Measurements from ENCODE around the gene VAC14. TPM values are rescaled to one million over a fixed set of nuclear protein-coding genes. Genes with fewer than 3 reads are reported as not detected.

VAC14 gene
- total RNA-seq, 2 experiments from 2014 or later = 23.0 to 23.6 TPM

DNA sequence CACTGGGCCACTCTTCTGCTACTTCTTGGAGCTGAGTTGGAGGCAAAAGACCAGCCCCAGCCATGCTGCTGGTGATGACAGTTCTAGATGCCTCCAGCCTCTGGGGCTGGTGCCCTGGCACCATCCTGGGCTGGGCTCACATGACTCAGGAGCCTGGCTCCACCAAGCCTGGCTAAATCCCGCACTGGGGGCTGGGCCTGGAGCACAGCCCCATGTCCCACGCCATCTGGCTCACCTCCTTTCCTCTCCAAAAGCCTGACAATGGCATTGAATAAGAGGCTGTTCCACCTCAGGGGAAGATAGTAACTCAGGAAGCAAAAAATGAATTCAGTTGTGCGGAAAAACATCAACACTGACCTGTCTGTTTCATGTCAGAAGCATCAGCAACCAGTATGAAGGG is 70.0 kb downstream of the VAC14 start:
- peaks cover 51% of the 10 kb centered on the region for H3K36me3 Mint-ChIP-seq (ENCODE audit: low read depth)
- H3K4me3 ChIP-seq (ENCODE audit: low read length) = no peak overlapping the region
- peaks cover 16% of the 10 kb centered on the region for H3K4me1 Mint-ChIP-seq (ENCODE audit: low read depth)
- no peak overlapping the region for H3K27ac ChIP-seq (ENCODE audit: low read depth in 1 of 2, low read length in 2 of 2)
- TF ChIP-seq, protein P1, sequence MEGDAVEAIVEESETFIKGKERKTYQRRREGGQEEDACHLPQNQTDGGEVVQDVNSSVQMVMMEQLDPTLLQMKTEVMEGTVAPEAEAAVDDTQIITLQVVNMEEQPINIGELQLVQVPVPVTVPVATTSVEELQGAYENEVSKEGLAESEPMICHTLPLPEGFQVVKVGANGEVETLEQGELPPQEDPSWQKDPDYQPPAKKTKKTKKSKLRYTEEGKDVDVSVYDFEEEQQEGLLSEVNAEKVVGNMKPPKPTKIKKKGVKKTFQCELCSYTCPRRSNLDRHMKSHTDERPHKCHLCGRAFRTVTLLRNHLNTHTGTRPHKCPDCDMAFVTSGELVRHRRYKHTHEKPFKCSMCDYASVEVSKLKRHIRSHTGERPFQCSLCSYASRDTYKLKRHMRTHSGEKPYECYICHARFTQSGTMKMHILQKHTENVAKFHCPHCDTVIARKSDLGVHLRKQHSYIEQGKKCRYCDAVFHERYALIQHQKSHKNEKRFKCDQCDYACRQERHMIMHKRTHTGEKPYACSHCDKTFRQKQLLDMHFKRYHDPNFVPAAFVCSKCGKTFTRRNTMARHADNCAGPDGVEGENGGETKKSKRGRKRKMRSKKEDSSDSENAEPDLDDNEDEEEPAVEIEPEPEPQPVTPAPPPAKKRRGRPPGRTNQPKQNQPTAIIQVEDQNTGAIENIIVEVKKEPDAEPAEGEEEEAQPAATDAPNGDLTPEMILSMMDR (IDR thresholded peaks at IDR 0.05) = no peak
- DNase-seq (no peak), ATAC-seq (ENCODE audit: poor library complexity) (no peak)
- POLR2A ChIA-PET = no interaction called here
- H3K36me3 ChIP-seq (ENCODE audit: insufficient read depth, low read length) = peaks cover 42% of the 10 kb centered on the region
- no peaks in the 10 kb centered on the region for H3K27me3 Mint-ChIP-seq
- CTCF ChIA-PET = no interaction called here
- no peaks in the 10 kb centered on the region for H3K27me3 ChIP-seq (ENCODE audit: control insufficient read depth in 1 of 2, insufficient read depth in 2 of 2, low read length in 2 of 2)
- no peak overlapping the region for H3K27ac Mint-ChIP-seq
- no peaks in the 10 kb centered on the region for H3K9me3 Mint-ChIP-seq
- H3K9me3 ChIP-seq (ENCODE audit: control insufficient read depth in 1 of 2, insufficient read depth in 1 of 2, low read length in 2 of 2) = no peaks in the 10 kb centered on the region
- peaks cover 7% of the 10 kb centered on the region for H3K4me1 ChIP-seq (ENCODE audit: insufficient read depth, low read length)
- intact Hi-C loops (cut with DNase I, micrococcal nuclease) = no loop called here
- H3K4me3 Mint-ChIP-seq = no peak overlapping the region

DNA sequence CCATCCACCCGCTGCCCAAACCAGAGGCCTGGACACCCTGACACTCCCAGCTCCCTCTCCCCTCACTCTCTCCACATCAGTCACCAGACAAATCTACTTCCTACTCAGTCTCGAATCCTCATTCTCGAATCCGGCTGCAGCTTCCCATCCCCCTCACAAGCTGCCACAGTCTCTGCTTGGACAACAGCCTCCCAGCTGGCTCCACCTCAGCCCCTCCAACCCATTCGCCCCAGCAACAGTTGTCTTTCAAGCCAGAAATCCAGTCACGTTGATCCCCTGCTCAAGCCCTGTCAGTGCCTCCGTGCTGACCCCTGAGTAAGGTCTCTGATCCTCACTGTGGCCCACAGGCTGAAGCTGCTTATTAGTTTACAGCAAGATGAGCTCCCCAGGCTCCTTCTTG is 70.9 kb downstream of the VAC14 start:
- ChIA-PET CTCF (no interaction called here), POLR2A (no interaction called here)
- H3K27ac Mint-ChIP-seq = no peak overlapping the region

DNA sequence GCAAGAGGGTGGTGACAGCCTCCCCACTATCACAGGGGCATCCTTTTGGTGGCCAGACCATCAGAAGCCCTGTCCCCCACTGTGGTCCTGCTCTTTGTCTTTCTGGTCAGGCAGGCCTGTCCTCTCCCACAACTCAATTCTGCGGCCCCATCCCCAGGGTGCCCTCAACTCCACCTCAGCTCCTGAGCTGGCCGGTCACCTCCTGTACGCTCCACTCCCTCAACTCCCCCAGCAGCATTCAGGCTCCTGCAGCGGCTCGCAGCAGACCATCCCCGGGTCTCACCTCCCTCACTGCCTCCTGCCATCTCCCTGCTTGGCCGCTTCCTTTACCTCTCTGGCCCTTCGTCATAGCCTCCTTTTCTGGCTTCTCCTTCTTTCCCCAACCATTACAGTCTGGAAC is 71.7 kb downstream of the VAC14 start:
- ChIA-PET CTCF (no interaction called here), POLR2A (no interaction called here)
- no peaks in the 10 kb centered on the region for H3K4me1 Mint-ChIP-seq (ENCODE audit: low read depth)
- ATAC-seq (ENCODE audit: poor library complexity) (no peak), DNase-seq (no peak)
- H3K27me3 Mint-ChIP-seq = no peaks in the 10 kb centered on the region
- H3K27ac ChIP-seq (ENCODE audit: low read depth in 1 of 2, low read length in 2 of 2) = no peak overlapping the region
- H3K27me3 ChIP-seq (ENCODE audit: control insufficient read depth in 1 of 2, insufficient read depth in 2 of 2, low read length in 2 of 2) = no peaks in the 10 kb centered on the region
- H3K4me1 ChIP-seq (ENCODE audit: insufficient read depth, low read length) = no peaks in the 10 kb centered on the region
- no peak overlapping the region for H3K4me3 ChIP-seq (ENCODE audit: low read length)
- peaks cover 51% of the 10 kb centered on the region for H3K36me3 Mint-ChIP-seq (ENCODE audit: low read depth)
- intact Hi-C loops (cut with DNase I, micrococcal nuclease) = no loop called here
- H3K27ac Mint-ChIP-seq = no peak overlapping the region
- H3K36me3 ChIP-seq (ENCODE audit: insufficient read depth, low read length) = peaks cover 47% of the 10 kb centered on the region
- no peaks in the 10 kb centered on the region for H3K9me3 Mint-ChIP-seq
- no peaks in the 10 kb centered on the region for H3K9me3 ChIP-seq (ENCODE audit: control insufficient read depth in 1 of 2, insufficient read depth in 1 of 2, low read length in 2 of 2)
- TF ChIP-seq, protein P1 (IDR thresholded peaks at IDR 0.05) = no peak
- no peak overlapping the region for H3K4me3 Mint-ChIP-seq

More for the DNA sequence above, 70.9 kb downstream of the VAC14 start:
- Mint-ChIP-seq H3K27me3 (no peaks in the 10 kb centered on the region), H3K4me1 (ENCODE audit: low read depth) (peaks cover 7% of the 10 kb centered on the region), H3K4me3 (no peak overlapping the region), H3K36me3 (ENCODE audit: low read depth) (peaks cover 51% of the 10 kb centered on the region), H3K9me3 (no peaks in the 10 kb centered on the region)
- peaks cover 40% of the 10 kb centered on the region for H3K36me3 ChIP-seq (ENCODE audit: insufficient read depth, low read length)
- intact Hi-C loops (cut with DNase I, micrococcal nuclease) = no loop called here
- DNase-seq (no peak), ATAC-seq (ENCODE audit: poor library complexity) (no peak)
- H3K9me3 ChIP-seq (ENCODE audit: control insufficient read depth in 1 of 2, insufficient read depth in 1 of 2, low read length in 2 of 2) = no peaks in the 10 kb centered on the region
- H3K27me3 ChIP-seq (ENCODE audit: control insufficient read depth in 1 of 2, insufficient read depth in 2 of 2, low read length in 2 of 2) = no peaks in the 10 kb centered on the region
- TF ChIP-seq, protein P1 (IDR thresholded peaks at IDR 0.05) = no peak
- H3K4me3 ChIP-seq (ENCODE audit: low read length) = no peak overlapping the region
- no peak overlapping the region for H3K27ac ChIP-seq (ENCODE audit: low read depth in 1 of 2, low read length in 2 of 2)
- peaks cover 1% of the 10 kb centered on the region for H3K4me1 ChIP-seq (ENCODE audit: insufficient read depth, low read length)

Measured in CD4-positive, alpha-beta T cell (primary cell).